Rectal smooth muscle tissue (tissue), 1 donor: ENCODE data around the gene KIF23.

Experiments used
- H3K27ac ChIP-seq: one replicate; pipeline ENCODE4 v1.7.0; 2013; ENCODE audit warnings: low read depth, low read length, inconsistent platforms
- H3K27me3 ChIP-seq: one replicate; pipeline ENCODE4 v1.7.0; 2013; ENCODE audit warnings: low read length; ENCODE audit not compliant: control insufficient read depth, insufficient read depth
- H3K36me3 ChIP-seq: one replicate; pipeline ENCODE4 v1.7.0; 2013; ENCODE audit warnings: low read length; ENCODE audit not compliant: control insufficient read depth, insufficient read depth
- H3K4me1 ChIP-seq: one replicate; pipeline ENCODE4 v1.7.0; 2013; ENCODE audit warnings: low read length; ENCODE audit not compliant: control insufficient read depth, insufficient read depth
- H3K4me3 ChIP-seq: one replicate; pipeline ENCODE4 v1.7.0; 2013; ENCODE audit warnings: low read length
- H3K9ac ChIP-seq: one replicate; pipeline ENCODE4 v1.7.0; 2013; ENCODE audit warnings: low read length

Gene KIF23

GRCh38 chr15:69400850-69401249 is 13.3 kb upstream of the KIF23 start:
- Histone ChIP-seq H3K27me3 (no peaks in the 10 kb centered on the region), H3K4me1 (no peaks in the 10 kb centered on the region), H3K9ac (no peak overlapping the region), H3K27ac (no peak overlapping the region), H3K36me3 (no peaks in the 10 kb centered on the region), H3K4me3 (no peak overlapping the region)

GRCh38 chr15:69402816-69403215 is 11.3 kb upstream of the KIF23 start:
- H3K27ac ChIP-seq, result no peak overlapping the region
- H3K36me3 ChIP-seq, result no peaks in the 10 kb centered on the region
- H3K4me3 ChIP-seq, result no peak overlapping the region
- H3K27me3 ChIP-seq, result no peaks in the 10 kb centered on the region
- no peaks in the 10 kb centered on the region for H3K4me1 ChIP-seq
- H3K9ac ChIP-seq, result no peak overlapping the region

- H3K4me1 ChIP-seq, result no peaks in the 10 kb centered on the region
- no peak overlapping the region for H3K9ac ChIP-seq
- no peak overlapping the region for H3K27ac ChIP-seq
- no peak overlapping the region for H3K4me3 ChIP-seq
- no peaks in the 10 kb centered on the region for H3K36me3 ChIP-seq
- H3K27me3 ChIP-seq, result no peaks in the 10 kb centered on the region
Measured at GRCh38 chr15:69403594-69403993, 10.6 kb upstream of the KIF23 start.

GRCh38 chr15:69405110-69405509 is 9.0 kb upstream of the KIF23 start:
- H3K9ac ChIP-seq, result no peak overlapping the region
- no peaks in the 10 kb centered on the region for H3K36me3 ChIP-seq
- no peak overlapping the region for H3K27ac ChIP-seq
- H3K27me3 ChIP-seq, result no peaks in the 10 kb centered on the region
- no peaks in the 10 kb centered on the region for H3K4me1 ChIP-seq
- H3K4me3 ChIP-seq, result no peak overlapping the region

GRCh38 chr15:69407719-69408400 is 6.3 kb upstream of the KIF23 start:
- H3K27me3 ChIP-seq, result no peaks in the 10 kb centered on the region
- H3K4me3 ChIP-seq, result no peak overlapping the region
- H3K9ac ChIP-seq, result no peak overlapping the region
- H3K4me1 ChIP-seq, result no peaks in the 10 kb centered on the region
- H3K27ac ChIP-seq, result no peak overlapping the region
- no peaks in the 10 kb centered on the region for H3K36me3 ChIP-seq

- H3K36me3 ChIP-seq, result no peaks in the 10 kb centered on the region
Measured at GRCh38 chr15:69408841-69409240, 5.3 kb upstream of the KIF23 start.

GRCh38 chr15:69410248-69410874 is 3.8 kb upstream of the KIF23 start:
- no peak overlapping the region for H3K27ac ChIP-seq
- no peaks in the 10 kb centered on the region for H3K27me3 ChIP-seq
- H3K4me3 ChIP-seq, result no peak overlapping the region

More at GRCh38 chr15:69408841-69409240, 5.3 kb upstream of the KIF23 start:
- H3K4me3 ChIP-seq, result no peak overlapping the region
- H3K27me3 ChIP-seq, result no peaks in the 10 kb centered on the region
- no peaks in the 10 kb centered on the region for H3K4me1 ChIP-seq
- H3K27ac ChIP-seq, result no peak overlapping the region
- no peak overlapping the region for H3K9ac ChIP-seq

GRCh38 chr15:69412274-69412673 is 1.9 kb upstream of the KIF23 start:
- no peaks in the 10 kb centered on the region for H3K36me3 ChIP-seq
- peaks cover 2% of the 10 kb centered on the region for H3K4me1 ChIP-seq
- no peak overlapping the region for H3K4me3 ChIP-seq
- H3K27me3 ChIP-seq, result no peaks in the 10 kb centered on the region
- no peak overlapping the region for H3K9ac ChIP-seq
- H3K27ac ChIP-seq, result no peak overlapping the region

More at GRCh38 chr15:69410248-69410874, 3.8 kb upstream of the KIF23 start:
- Histone ChIP-seq H3K4me1 (peaks cover 2% of the 10 kb centered on the region), H3K36me3 (no peaks in the 10 kb centered on the region), H3K9ac (no peak overlapping the region)

GRCh38 chr15:69412701-69413100 is 1.4 kb upstream of the KIF23 start:
- Histone ChIP-seq H3K27ac (no peak overlapping the region), H3K36me3 (no peaks in the 10 kb centered on the region), H3K9ac (no peak overlapping the region), H3K4me1 (peaks cover 2% of the 10 kb centered on the region), H3K4me3 (no peak overlapping the region), H3K27me3 (no peaks in the 10 kb centered on the region)

- no peak overlapping the region for H3K9ac ChIP-seq
- no peaks in the 10 kb centered on the region for H3K36me3 ChIP-seq
- no peaks in the 10 kb centered on the region for H3K27me3 ChIP-seq
- H3K27ac ChIP-seq, result no peak overlapping the region
- H3K4me1 ChIP-seq, result peaks cover 2% of the 10 kb centered on the region
- H3K4me3 ChIP-seq, result peak overlapping the region; percentile 70
Measured at GRCh38 chr15:69414701-69415167, 585 bp downstream of the KIF23 start.

GRCh38 chr15:69415381-69415780 is 1.2 kb downstream of the KIF23 start:
- H3K4me3 ChIP-seq, result no peak overlapping the region
- peaks cover 2% of the 10 kb centered on the region for H3K4me1 ChIP-seq
- H3K36me3 ChIP-seq, result no peaks in the 10 kb centered on the region
- H3K27me3 ChIP-seq, result no peaks in the 10 kb centered on the region
- no peak overlapping the region for H3K9ac ChIP-seq
- no peak overlapping the region for H3K27ac ChIP-seq

- no peak overlapping the region for H3K4me3 ChIP-seq
- H3K4me1 ChIP-seq, result peaks cover 2% of the 10 kb centered on the region
- no peak overlapping the region for H3K9ac ChIP-seq
- H3K36me3 ChIP-seq, result no peaks in the 10 kb centered on the region
- no peaks in the 10 kb centered on the region for H3K27me3 ChIP-seq
- H3K27ac ChIP-seq, result no peak overlapping the region
Measured at GRCh38 chr15:69417581-69417980, 3.4 kb downstream of the KIF23 start.

- H3K27ac ChIP-seq, result no peak overlapping the region
- H3K4me1 ChIP-seq, result no peaks in the 10 kb centered on the region
- no peak overlapping the region for H3K9ac ChIP-seq
- no peaks in the 10 kb centered on the region for H3K36me3 ChIP-seq
- no peak overlapping the region for H3K4me3 ChIP-seq
- H3K27me3 ChIP-seq, result no peaks in the 10 kb centered on the region
Measured at GRCh38 chr15:69421498-69421897, 7.3 kb downstream of the KIF23 start.
